ENCODE results near the gene RIMBP2.

RIMBP2 gene

GRCh38 chr12:130591736-130592135, 124.4 kb downstream of the RIMBP2 start:
- no peaks in the 10 kb centered on the region for H3K79me2 ChIP-seq (ENCODE audit: insufficient read depth, low read length)
- no peaks in the 10 kb centered on the region for H3F3A ChIP-seq (ENCODE audit: insufficient read depth, low read length)
- no peak overlapping the region for H3K4me3 ChIP-seq (ENCODE audit: low read depth, low read length, poor library complexity, severe bottlenecking)
- no peak overlapping the region for H3K9ac ChIP-seq (ENCODE audit: low read length)
- H3K9me3 ChIP-seq (ENCODE audit: low read length), result no peaks in the 10 kb centered on the region
- H4K20me1 ChIP-seq (ENCODE audit: insufficient read depth, low read length), result no peaks in the 10 kb centered on the region
- no peaks in the 10 kb centered on the region for H3K36me3 ChIP-seq (ENCODE audit: insufficient read depth, low read length)
- no peak overlapping the region for H3K27ac ChIP-seq (ENCODE audit: low read depth, low read length, poor library complexity, severe bottlenecking)
- H3K4me1 ChIP-seq (ENCODE audit: insufficient read depth, low read length, severe bottlenecking), result no peaks in the 10 kb centered on the region
- H2AFZ ChIP-seq (ENCODE audit: low read length), result no peak overlapping the region
- no peak overlapping the region for H3K4me2 ChIP-seq (ENCODE audit: low read length)
- no peak for TF ChIP-seq EZH2 (IDR thresholded peaks at IDR 0.05; ENCODE audit: borderline replicate concordance, low read length)
- no peak for TF ChIP-seq CTCF (IDR thresholded peaks at IDR 0.05; ENCODE audit: low read length)
- no peaks in the 10 kb centered on the region for H3K9me2 ChIP-seq (ENCODE audit: low read depth, low read length)
- no peaks in the 10 kb centered on the region for H3K27me3 ChIP-seq (ENCODE audit: insufficient read depth, low read length)

- H3K27me3 ChIP-seq (ENCODE audit: insufficient read depth, low read length), result no peaks in the 10 kb centered on the region
- no peaks in the 10 kb centered on the region for H3K36me3 ChIP-seq (ENCODE audit: insufficient read depth, low read length)
- H3K27ac ChIP-seq (ENCODE audit: low read depth, low read length, poor library complexity, severe bottlenecking), result no peak overlapping the region
- no peaks in the 10 kb centered on the region for H3K4me1 ChIP-seq (ENCODE audit: insufficient read depth, low read length, severe bottlenecking)
- H3K9ac ChIP-seq (ENCODE audit: low read length), result no peak overlapping the region
- no peaks in the 10 kb centered on the region for H4K20me1 ChIP-seq (ENCODE audit: insufficient read depth, low read length)
- H2AFZ ChIP-seq (ENCODE audit: low read length), result no peak overlapping the region
- no peak overlapping the region for H3K4me3 ChIP-seq (ENCODE audit: low read depth, low read length, poor library complexity, severe bottlenecking)
- no peaks in the 10 kb centered on the region for H3K79me2 ChIP-seq (ENCODE audit: insufficient read depth, low read length)
- H3K4me2 ChIP-seq (ENCODE audit: low read length), result no peak overlapping the region
- no peaks in the 10 kb centered on the region for H3K9me3 ChIP-seq (ENCODE audit: low read length)
- no peaks in the 10 kb centered on the region for H3F3A ChIP-seq (ENCODE audit: insufficient read depth, low read length)
- H3K9me2 ChIP-seq (ENCODE audit: low read depth, low read length), result no peaks in the 10 kb centered on the region
- no peak for TF ChIP-seq CTCF (IDR thresholded peaks at IDR 0.05; ENCODE audit: low read length)
- no peak for TF ChIP-seq EZH2 (IDR thresholded peaks at IDR 0.05; ENCODE audit: borderline replicate concordance, low read length)
Measured at GRCh38 chr12:130590685-130591084, 125.4 kb downstream of the RIMBP2 start.

- Histone ChIP-seq H3K36me3 (ENCODE audit: insufficient read depth, low read length) (no peaks in the 10 kb centered on the region), H3K79me2 (ENCODE audit: insufficient read depth, low read length) (no peaks in the 10 kb centered on the region), H3K9me2 (ENCODE audit: low read depth, low read length) (no peaks in the 10 kb centered on the region), H3F3A (ENCODE audit: insufficient read depth, low read length) (no peaks in the 10 kb centered on the region), H3K9me3 (ENCODE audit: low read length) (no peaks in the 10 kb centered on the region), H2AFZ (ENCODE audit: low read length) (no peak overlapping the region), H3K27me3 (ENCODE audit: insufficient read depth, low read length) (no peaks in the 10 kb centered on the region), H4K20me1 (ENCODE audit: insufficient read depth, low read length) (no peaks in the 10 kb centered on the region), H3K27ac (ENCODE audit: low read depth, low read length, poor library complexity, severe bottlenecking) (no peak overlapping the region), H3K4me3 (ENCODE audit: low read depth, low read length, poor library complexity, severe bottlenecking) (no peak overlapping the region), H3K9ac (ENCODE audit: low read length) (no peak overlapping the region), H3K4me2 (ENCODE audit: low read length) (no peak overlapping the region), H3K4me1 (ENCODE audit: insufficient read depth, low read length, severe bottlenecking) (no peaks in the 10 kb centered on the region)
- no peak for TF ChIP-seq EZH2 (IDR thresholded peaks at IDR 0.05; ENCODE audit: borderline replicate concordance, low read length)
- no peak for TF ChIP-seq CTCF (IDR thresholded peaks at IDR 0.05; ENCODE audit: low read length)
Measured at GRCh38 chr12:130589540-130590317, 126.4 kb downstream of the RIMBP2 start.
